Measurements from ENCODE around the gene LAMTOR4. TPM values are rescaled to one million over a fixed set of nuclear protein-coding genes. Genes with fewer than 3 reads are reported as not detected.
A peak's percentile ranks its signal among the peaks of the same experiment; 100 is the strongest.

Gene LAMTOR4
- total and polyA plus RNA-seq, 10 of the 15 experiments (the other 5 are each of a cell fraction or from before 2014, with no cell fraction given) = 73.4 to 297 (median 196) TPM

DNA sequence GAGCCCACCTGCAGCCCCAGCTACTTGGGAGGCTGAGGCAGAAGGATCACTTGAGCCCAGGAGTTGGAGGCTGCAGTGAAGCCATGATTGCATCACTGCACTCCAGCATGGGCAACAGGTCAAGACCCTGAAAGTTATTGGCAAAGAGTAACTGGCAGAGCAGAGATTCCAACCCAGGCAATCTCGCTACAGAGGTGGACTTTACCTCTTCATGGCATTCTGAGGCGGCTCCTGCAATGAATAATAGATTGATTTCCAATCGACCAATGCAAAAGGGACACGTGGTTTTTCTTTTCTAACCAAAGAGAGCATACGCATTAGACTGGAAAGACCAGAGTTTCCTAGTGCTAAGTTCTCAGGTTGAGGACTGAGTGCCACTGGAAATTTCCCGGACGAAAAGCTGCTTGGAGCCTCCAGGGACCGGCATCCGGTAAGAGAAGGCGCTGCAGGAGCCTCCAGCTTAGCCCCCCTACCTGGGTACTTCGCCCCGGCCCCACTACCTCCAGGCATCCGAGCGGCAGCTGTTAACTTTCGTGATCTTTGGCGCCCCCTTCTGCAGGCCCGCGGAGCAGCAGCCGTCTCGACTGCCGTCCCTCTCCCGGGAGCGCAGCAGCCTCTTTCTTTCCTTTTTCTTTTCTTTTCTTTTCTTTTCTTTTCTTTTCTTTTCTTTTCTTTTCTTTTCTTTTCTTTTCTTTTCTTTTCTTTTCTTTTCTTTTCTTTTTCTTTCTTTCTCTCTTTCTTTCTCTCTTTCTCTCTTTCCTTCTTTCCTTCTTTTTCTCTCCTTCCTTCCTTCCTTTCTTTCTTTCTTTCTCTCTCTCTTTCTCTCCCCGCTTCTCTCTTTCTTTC lies 17.9 kb upstream of the LAMTOR4 start (continued):
- TF ChIP-seq EGR1 (IDR thresholded peaks at IDR 0.05; ENCODE audit: borderline replicate concordance in 1 of 2, low read depth in 2 of 2, low read length in 2 of 2) = no peak
- no peak for TF ChIP-seq BCL11A (IDR thresholded peaks at IDR 0.05; ENCODE audit: low read depth, low read length)
- no peak for TF ChIP-seq RBBP5 (conservative IDR thresholded peaks at IDR 0.05)
- TF ChIP-seq, protein P1, sequence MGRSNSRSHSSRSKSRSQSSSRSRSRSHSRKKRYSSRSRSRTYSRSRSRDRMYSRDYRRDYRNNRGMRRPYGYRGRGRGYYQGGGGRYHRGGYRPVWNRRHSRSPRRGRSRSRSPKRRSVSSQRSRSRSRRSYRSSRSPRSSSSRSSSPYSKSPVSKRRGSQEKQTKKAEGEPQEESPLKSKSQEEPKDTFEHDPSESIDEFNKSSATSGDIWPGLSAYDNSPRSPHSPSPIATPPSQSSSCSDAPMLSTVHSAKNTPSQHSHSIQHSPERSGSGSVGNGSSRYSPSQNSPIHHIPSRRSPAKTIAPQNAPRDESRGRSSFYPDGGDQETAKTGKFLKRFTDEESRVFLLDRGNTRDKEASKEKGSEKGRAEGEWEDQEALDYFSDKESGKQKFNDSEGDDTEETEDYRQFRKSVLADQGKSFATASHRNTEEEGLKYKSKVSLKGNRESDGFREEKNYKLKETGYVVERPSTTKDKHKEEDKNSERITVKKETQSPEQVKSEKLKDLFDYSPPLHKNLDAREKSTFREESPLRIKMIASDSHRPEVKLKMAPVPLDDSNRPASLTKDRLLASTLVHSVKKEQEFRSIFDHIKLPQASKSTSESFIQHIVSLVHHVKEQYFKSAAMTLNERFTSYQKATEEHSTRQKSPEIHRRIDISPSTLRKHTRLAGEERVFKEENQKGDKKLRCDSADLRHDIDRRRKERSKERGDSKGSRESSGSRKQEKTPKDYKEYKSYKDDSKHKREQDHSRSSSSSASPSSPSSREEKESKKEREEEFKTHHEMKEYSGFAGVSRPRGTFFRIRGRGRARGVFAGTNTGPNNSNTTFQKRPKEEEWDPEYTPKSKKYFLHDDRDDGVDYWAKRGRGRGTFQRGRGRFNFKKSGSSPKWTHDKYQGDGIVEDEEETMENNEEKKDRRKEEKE (IDR thresholded peaks at IDR 0.05) = no peak
- no peak for TF ChIP-seq FOXM1 (IDR thresholded peaks at IDR 0.05; ENCODE audit: low read depth, low read length)
- TF ChIP-seq TCF12 (IDR thresholded peaks at IDR 0.05; ENCODE audit: low read depth, low read length) = peak; percentile 52; the same call in 1 of the 2 replicates
- no peak for TF ChIP-seq ZNF687 (IDR thresholded peaks at IDR 0.05)
- TF ChIP-seq SMAD1 (IDR thresholded peaks at IDR 0.05; ENCODE audit: low read depth, partially characterized antibody) = no peak
- TF ChIP-seq NR2F1 (conservative IDR thresholded peaks at IDR 0.05) = 0 out of 2 replicates have a peak, but pooled peaks have one; percentile 30
- TF ChIP-seq USF1 (IDR thresholded peaks at IDR 0.05; ENCODE audit: borderline replicate concordance, extremely low read length, insufficient read depth, low read depth, low read length) = no peak
- no peak for TF ChIP-seq CUX1 (IDR thresholded peaks at IDR 0.05; ENCODE audit: insufficient replicate concordance, low read depth, low read length)
- TF ChIP-seq ZSCAN29 (IDR thresholded peaks at IDR 0.05) = no peak
- no peak for TF ChIP-seq CBX3 (IDR thresholded peaks at IDR 0.05; ENCODE audit: borderline replicate concordance, low read depth)

Measured in GM12878 (cell line).